ENCODE data around the gene MRPL11. TPM values are rescaled to one million over a fixed set of nuclear protein-coding genes. Genes with fewer than 3 reads are reported as not detected.
A peak's percentile ranks its signal among the peaks of the same experiment; 100 is the strongest.

The MRPL11 gene
- total RNA-seq (10 to 100 TPM; 17.7 to 21.0 TPM), total RNA-seq (9.8 to 102 (median 23.3) reads per million in 172 experiments)
- 51.1 TPM for polyA plus RNA-seq (2013, experiment 1 of 2)
- polyA plus RNA-seq (2013, experiment 2 of 2) = 47.6 TPM

- Mint-ChIP-seq H3K9me3 (no peaks in the 10 kb centered on the region), H3K4me3 (peak within 1 kb of the TSS; percentile 94), H3K27me3 (peaks cover 3% of the 10 kb centered on the region), H3K4me1 (ENCODE audit: low read depth) (peaks cover 13% of the 10 kb centered on the region), H3K27ac (peak within 1 kb of the TSS; percentile 87), H3K36me3 (ENCODE audit: low read depth) (peaks cover 38% of the 10 kb centered on the region)
- intact Hi-C loops (cut with DNase I, micrococcal nuclease) = loop anchor here (1.0 to 2.0 kb wide), 4 partner anchors 28 to 72 kb away; partner anchors contain the start of genes PELI3 (in 2 of the 2) and BBS1 (in 1 of the 2)
- Histone ChIP-seq H3K4me1 (ENCODE audit: insufficient read depth, low read length) (peaks cover 11% of the 10 kb centered on the region), H3K9me3 (ENCODE audit: control insufficient read depth in 1 of 2, insufficient read depth in 1 of 2, low read length in 2 of 2) (peaks cover 6 to 11% of the 10 kb centered on the region in 2 experiments), H3K4me3 (ENCODE audit: low read length) (peak within 1 kb of the TSS; percentile 70), H3K27me3 (ENCODE audit: control insufficient read depth in 1 of 2, insufficient read depth in 2 of 2, low read length in 2 of 2) (no peaks in the 10 kb centered on the region), H3K27ac (ENCODE audit: low read depth in 1 of 2, low read length in 2 of 2) (peak within 1 kb of the TSS; percentile 67 to 89), H3K36me3 (ENCODE audit: insufficient read depth, low read length) (peaks cover 24% of the 10 kb centered on the region)
- TF ChIP-seq CTCF (IDR thresholded peaks at IDR 0.05) = peak; percentile 69
- DNase-seq = peak; percentile 78 to 95 (median 86)
- CTCF ChIA-PET = interaction anchor here (0.5 to 2.5 kb wide), 40 partner anchors 8 to 1626 kb away, joined by 3 to 27 read pairs (median 3); partner anchors contain the start of genes ACTN3, BBS1, BRMS1 and DPP3
- POLR2A ChIA-PET = interaction anchor here (0.6 to 2.3 kb wide), 23 partner anchors 9 to 989 kb away, joined by 3 to 35 read pairs (median 4); partner anchors contain the start of genes ACTN3, BBS1, BRMS1 and DPP3
- ATAC-seq (ENCODE audit: poor library complexity) = peak; percentile 99
Measured at GRCh38 chr11:66438504-66439466, at the start of gene MRPL11. Gene MRPL11 (minus strand): TSS chr11:66438848. CDS start chr11:66438754, 94 bp downstream.

GRCh38 chr11:66484806-66485380 is 46.2 kb upstream of the MRPL11 start:
- H3K36me3 Mint-ChIP-seq (ENCODE audit: low read depth) = peaks cover 61% of the 10 kb centered on the region
- ATAC-seq (ENCODE audit: poor library complexity) = no peak
- Histone ChIP-seq H3K4me3 (ENCODE audit: low read length) (no peak overlapping the region), H3K27ac (ENCODE audit: low read depth in 1 of 2, low read length in 2 of 2) (no peak overlapping the region), H3K9me3 (ENCODE audit: control insufficient read depth in 1 of 2, insufficient read depth in 1 of 2, low read length in 2 of 2) (no peaks in the 10 kb centered on the region), H3K36me3 (ENCODE audit: insufficient read depth, low read length) (peaks cover 43% of the 10 kb centered on the region), H3K4me1 (ENCODE audit: insufficient read depth, low read length) (peaks cover 17% of the 10 kb centered on the region), H3K27me3 (ENCODE audit: control insufficient read depth in 1 of 2, insufficient read depth in 2 of 2, low read length in 2 of 2) (no peaks in the 10 kb centered on the region)
- intact Hi-C loops (cut with DNase I, micrococcal nuclease) = loop anchor here in 1 of 2 experiments (5.0 kb wide), 1 partner anchor 192 kb away; the partner anchor contains the start of gene RBM4B
- TF ChIP-seq CTCF (IDR thresholded peaks at IDR 0.05) = no peak
- ChIA-PET CTCF (no interaction called here), POLR2A (interaction anchor here (0.6 kb wide), 1 partner anchor 17 kb away, joined by 3 read pairs; no protein-coding TSS in a partner anchor)
- H3K9me3 Mint-ChIP-seq = no peaks in the 10 kb centered on the region
- DNase-seq = no peak
- no peak overlapping the region for H3K4me3 Mint-ChIP-seq
- peaks cover 6% of the 10 kb centered on the region for H3K4me1 Mint-ChIP-seq (ENCODE audit: low read depth)
- no peaks in the 10 kb centered on the region for H3K27me3 Mint-ChIP-seq
- H3K27ac Mint-ChIP-seq = no peak overlapping the region
